Ovary (tissue), 3 donors: Measurements from ENCODE around the gene DNM1.

Experiments
- POLR2A ChIP-seq: fragments of 450-650 bp; IDR thresholded peaks from one replicate; pipeline ENCODE4 v1.6.1; 2017; ENCODE audit warnings: antibody characterized with exemption, mild to moderate bottlenecking, moderate library complexity
- TF ChIP-seq, protein P1 (sequence below), 3 donors: fragments of 450-650 bp in 2 of 3; fragments of 200-600 bp in 1 of 3; IDR thresholded peaks; one replicate each; pipeline versions ENCODE4 v1.5.1 to v1.8.0; 2016 to 2022; ENCODE audit warnings: antibody characterized with exemption in 3 of 3, mild to moderate bottlenecking in 1 of 3
- donor health status: DM: no; HTN: no; CAD: no.

DNA sequence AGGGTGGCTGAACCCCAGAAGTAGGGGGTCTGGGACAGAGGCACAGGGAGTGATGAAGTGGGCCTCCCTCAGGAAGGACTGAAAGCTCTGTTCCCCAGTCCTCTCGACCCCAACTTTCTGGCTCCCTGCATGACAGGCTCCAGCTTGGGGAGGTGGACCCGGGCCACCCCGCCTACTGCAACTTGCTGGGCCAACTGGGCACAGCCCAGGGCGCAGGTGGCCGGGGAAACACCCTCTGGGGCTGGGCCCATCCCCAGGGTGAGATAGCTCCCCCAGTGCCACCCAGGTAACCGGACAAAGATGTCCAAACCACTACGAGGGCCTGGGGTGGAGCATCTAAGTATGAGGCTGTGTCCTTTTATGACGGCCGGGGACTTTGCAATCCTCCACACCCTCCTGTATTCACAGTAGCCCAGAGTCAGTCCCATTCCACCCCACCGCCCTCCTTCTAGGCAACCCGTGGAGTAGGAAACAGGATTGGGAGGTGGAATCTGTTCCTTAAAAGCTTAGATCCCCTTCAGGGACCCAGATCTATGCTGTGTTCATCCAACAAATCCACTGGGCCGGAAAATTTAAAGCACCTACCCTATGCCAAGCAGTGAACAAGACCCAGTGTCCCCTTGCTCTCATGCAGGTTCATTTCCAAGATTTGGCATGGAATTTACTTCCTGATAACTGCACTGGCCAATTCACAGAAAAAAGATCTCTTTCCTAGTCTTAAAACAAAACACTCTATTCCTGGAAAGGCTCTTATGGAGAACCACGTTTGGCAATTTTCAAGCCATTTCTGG, 19.9 kb downstream of the DNM1 start:
- no peak for TF ChIP-seq POLR2A
- TF ChIP-seq, protein P1, sequence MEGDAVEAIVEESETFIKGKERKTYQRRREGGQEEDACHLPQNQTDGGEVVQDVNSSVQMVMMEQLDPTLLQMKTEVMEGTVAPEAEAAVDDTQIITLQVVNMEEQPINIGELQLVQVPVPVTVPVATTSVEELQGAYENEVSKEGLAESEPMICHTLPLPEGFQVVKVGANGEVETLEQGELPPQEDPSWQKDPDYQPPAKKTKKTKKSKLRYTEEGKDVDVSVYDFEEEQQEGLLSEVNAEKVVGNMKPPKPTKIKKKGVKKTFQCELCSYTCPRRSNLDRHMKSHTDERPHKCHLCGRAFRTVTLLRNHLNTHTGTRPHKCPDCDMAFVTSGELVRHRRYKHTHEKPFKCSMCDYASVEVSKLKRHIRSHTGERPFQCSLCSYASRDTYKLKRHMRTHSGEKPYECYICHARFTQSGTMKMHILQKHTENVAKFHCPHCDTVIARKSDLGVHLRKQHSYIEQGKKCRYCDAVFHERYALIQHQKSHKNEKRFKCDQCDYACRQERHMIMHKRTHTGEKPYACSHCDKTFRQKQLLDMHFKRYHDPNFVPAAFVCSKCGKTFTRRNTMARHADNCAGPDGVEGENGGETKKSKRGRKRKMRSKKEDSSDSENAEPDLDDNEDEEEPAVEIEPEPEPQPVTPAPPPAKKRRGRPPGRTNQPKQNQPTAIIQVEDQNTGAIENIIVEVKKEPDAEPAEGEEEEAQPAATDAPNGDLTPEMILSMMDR (IDR thresholded peaks at IDR 0.05), result no peak
